H9 (cell line): ENCODE measurements around the gene TRIM26. TPM values are rescaled to one million over a fixed set of nuclear protein-coding genes. Genes with fewer than 3 reads are reported as not detected.

Source experiments
- DNase-seq: peaks from one replicate; pipeline ENCODE4 v3.0.0-alpha.2; 2017
- H2AFZ ChIP-seq: one replicate; pipeline ENCODE4 v1.6.1; 2013; ENCODE audit warnings: mild to moderate bottlenecking, low read length, control low read depth, moderate library complexity
- H2AK5ac ChIP-seq: 2 replicates; pipeline ENCODE4 v1.6.1; 2013; ENCODE audit warnings: low read length, control low read depth, mixed read lengths; ENCODE audit not compliant: insufficient read length
- H2BK120ac ChIP-seq: one replicate; pipeline ENCODE4 v1.6.1; 2013; ENCODE audit warnings: low read depth, mild to moderate bottlenecking, low read length, control low read depth, inconsistent platforms; ENCODE audit not compliant: poor library complexity, severe bottlenecking
- H2BK12ac ChIP-seq: 2 replicates; pipeline ENCODE4 v1.6.1; 2013; ENCODE audit warnings: low read length, control low read depth, mixed read lengths, low read depth; ENCODE audit not compliant: insufficient read length
- H2BK15ac ChIP-seq: 2 replicates; pipeline ENCODE4 v1.6.1; 2013; ENCODE audit warnings: low read depth, low read length, control low read depth
- H2BK20ac ChIP-seq: one replicate; pipeline ENCODE4 v1.6.1; 2013; ENCODE audit warnings: low read depth, mild to moderate bottlenecking, low read length, control low read depth, inconsistent platforms; ENCODE audit not compliant: poor library complexity, severe bottlenecking
- H2BK5ac ChIP-seq: 2 replicates; pipeline ENCODE4 v1.6.1; 2013; ENCODE audit warnings: low read length, control low read depth, mixed read lengths; ENCODE audit not compliant: insufficient read length
- H3K14ac ChIP-seq: 2 replicates; pipeline ENCODE4 v1.6.1; 2013; ENCODE audit warnings: low read length, control low read depth; ENCODE audit not compliant: insufficient read depth
- H3K18ac ChIP-seq: 2 replicates; pipeline ENCODE4 v1.6.1; 2013; ENCODE audit warnings: low read depth, mild to moderate bottlenecking, mixed read lengths, low read length, control low read depth; ENCODE audit not compliant: insufficient read length
- H3K23ac ChIP-seq: 2 replicates; pipeline ENCODE4 v1.6.1; 2013; ENCODE audit warnings: low read length, control low read depth, mixed read lengths, low read depth; ENCODE audit not compliant: insufficient read length
- H3K23me2 ChIP-seq: 2 replicates; pipeline ENCODE4 v1.6.1; 2013; ENCODE audit warnings: low read depth, mild to moderate bottlenecking, mixed read lengths, low read length, control low read depth; ENCODE audit not compliant: insufficient read length, poor library complexity, severe bottlenecking
- H3K27ac ChIP-seq: 2 replicates; pipeline ENCODE4 v1.5.1; 2013; ENCODE audit warnings: low read length, control low read depth, mixed read lengths, low read depth; ENCODE audit not compliant: insufficient read length
- H3K27me3 ChIP-seq: 2 replicates; pipeline ENCODE4 v1.6.1; 2013; ENCODE audit warnings: low read length, control low read depth, inconsistent platforms; ENCODE audit not compliant: insufficient read depth
- H3K4ac ChIP-seq: 2 replicates; pipeline ENCODE4 v1.6.1; 2013; ENCODE audit warnings: low read depth, mild to moderate bottlenecking, control low read depth, inconsistent platforms, low read length, moderate library complexity
- H3K4me1 ChIP-seq: 2 replicates; pipeline ENCODE4 v1.6.1; 2013; ENCODE audit warnings: low read length, control low read depth, inconsistent platforms; ENCODE audit not compliant: insufficient read depth
- H3K4me2 ChIP-seq: 2 replicates; pipeline ENCODE4 v1.6.1; 2013; ENCODE audit warnings: low read length, control low read depth, mixed read lengths; ENCODE audit not compliant: insufficient read length, insufficient read depth
- H3K56ac ChIP-seq: 2 replicates; pipeline ENCODE4 v1.6.1; 2013; ENCODE audit warnings: low read depth, mild to moderate bottlenecking, mixed read lengths, low read length, control low read depth; ENCODE audit not compliant: insufficient read length
- H3K79me1 ChIP-seq: 2 replicates; pipeline ENCODE4 v1.6.1; 2013; ENCODE audit warnings: low read depth, mild to moderate bottlenecking, moderate library complexity, low read length, control low read depth, inconsistent platforms; ENCODE audit not compliant: insufficient read depth, poor library complexity, severe bottlenecking
- H3K79me2 ChIP-seq: 2 replicates; pipeline ENCODE4 v1.6.1; 2013; ENCODE audit warnings: low read length, control low read depth, inconsistent platforms; ENCODE audit not compliant: insufficient read depth
- H3K9ac ChIP-seq: 2 replicates; pipeline ENCODE4 v1.6.1; 2013; ENCODE audit warnings: low read length, control low read depth, mixed read lengths; ENCODE audit not compliant: insufficient read length; ENCODE audit errors: extremely low read depth
- H3K9me3 ChIP-seq: one replicate; pipeline ENCODE4 v1.6.1; 2013; ENCODE audit warnings: low read depth, low read length, inconsistent platforms; ENCODE audit not compliant: control insufficient read depth
- H3T11ph ChIP-seq: one replicate; pipeline ENCODE4 v1.6.1; 2013; ENCODE audit warnings: mild to moderate bottlenecking, low read length, control low read depth, inconsistent platforms
- H4K20me1 ChIP-seq: one replicate; pipeline ENCODE4 v1.6.1; 2013; ENCODE audit not compliant: control insufficient read depth, insufficient read length, insufficient read depth
- H4K5ac ChIP-seq: 2 replicates; pipeline ENCODE4 v1.6.1; 2013; ENCODE audit warnings: low read depth, mild to moderate bottlenecking, mixed read lengths, low read length, control low read depth; ENCODE audit not compliant: insufficient read length
- H4K8ac ChIP-seq: replicated peaks from 2 replicates; pipeline ENCODE4 v1.6.1; 2013; ENCODE audit warnings: low read length, control low read depth, mixed read lengths, low read depth; ENCODE audit not compliant: insufficient read length
- H4K91ac ChIP-seq: 2 replicates; pipeline ENCODE4 v1.6.1; 2013; ENCODE audit warnings: low read depth, mild to moderate bottlenecking, moderate library complexity, mixed read lengths, low read length, control low read depth; ENCODE audit not compliant: insufficient read length
- H3K27ac Mint-ChIP-seq, 3 experiments: 2 replicates in 2 of 3; 3 replicates in 1 of 3; pipeline ENCODE4 v1.8.0; 2020 to 2021; ENCODE audit warnings: mixed read lengths in 3 of 3, mild to moderate bottlenecking in 1 of 3, moderate library complexity in 1 of 3
- H3K27me3 Mint-ChIP-seq: 2 replicates; pipeline ENCODE4 v1.8.0; 2021; ENCODE audit warnings: low read depth, mild to moderate bottlenecking, moderate library complexity, mixed read lengths
- H3K36me3 Mint-ChIP-seq, 3 experiments: 2 replicates in 2 of 3; 3 replicates in 1 of 3; pipeline ENCODE4 v1.8.0; 2020 to 2021; ENCODE audit warnings: low read depth in 3 of 3, mixed read lengths in 3 of 3; ENCODE audit not compliant: insufficient read depth in 1 of 3
- H3K4me1 Mint-ChIP-seq, 2 experiments: 2 replicates each; pipeline ENCODE4 v1.8.0; 2020; ENCODE audit warnings: mixed read lengths in 2 of 2
- H3K4me3 Mint-ChIP-seq, 2 experiments: 2 replicates in 1 of 2; 3 replicates in 1 of 2; pipeline ENCODE4 v1.8.0; 2020 to 2021; ENCODE audit warnings: mild to moderate bottlenecking in 2 of 2, mixed read lengths in 2 of 2, moderate library complexity in 1 of 2
- H3K9me3 Mint-ChIP-seq, 2 experiments: 2 replicates in 1 of 2; 3 replicates in 1 of 2; pipeline ENCODE4 v1.8.0; 2020; ENCODE audit warnings: mild to moderate bottlenecking in 2 of 2, mixed read lengths in 2 of 2, moderate library complexity in 1 of 2
- CTCF ChIP-seq: fragments of 200-600 bp; sonication (generic); conservative IDR thresholded peaks from 3 replicates; pipeline ENCODE4 v1.8.0; 2021; ENCODE audit warnings: antibody characterized with exemption, mild to moderate bottlenecking
- WGBS: extraction: QIAGEN DNeasy Blood & Tissue Kit; methylation state at CpG from one replicate; pipeline ENCODE4 v1.1.7; 2013; ENCODE audit warnings: missing lambda C conversion rate, low lambda C conversion rate, mixed read lengths; ENCODE audit not compliant: insufficient read length; ENCODE audit errors: extremely low coverage; 5-methylcytosine and 5-hydroxymethylcytosine counted together
- total RNA-seq: library from RNA; stranded (reverse); gene quantifications from 2 replicates; pipeline ENCODE4 v1.2.1, GENCODE V29; 2021

Gene TRIM26
- total RNA-seq, 1 experiment from 2014 or later: 35.8 TPM

DNA sequence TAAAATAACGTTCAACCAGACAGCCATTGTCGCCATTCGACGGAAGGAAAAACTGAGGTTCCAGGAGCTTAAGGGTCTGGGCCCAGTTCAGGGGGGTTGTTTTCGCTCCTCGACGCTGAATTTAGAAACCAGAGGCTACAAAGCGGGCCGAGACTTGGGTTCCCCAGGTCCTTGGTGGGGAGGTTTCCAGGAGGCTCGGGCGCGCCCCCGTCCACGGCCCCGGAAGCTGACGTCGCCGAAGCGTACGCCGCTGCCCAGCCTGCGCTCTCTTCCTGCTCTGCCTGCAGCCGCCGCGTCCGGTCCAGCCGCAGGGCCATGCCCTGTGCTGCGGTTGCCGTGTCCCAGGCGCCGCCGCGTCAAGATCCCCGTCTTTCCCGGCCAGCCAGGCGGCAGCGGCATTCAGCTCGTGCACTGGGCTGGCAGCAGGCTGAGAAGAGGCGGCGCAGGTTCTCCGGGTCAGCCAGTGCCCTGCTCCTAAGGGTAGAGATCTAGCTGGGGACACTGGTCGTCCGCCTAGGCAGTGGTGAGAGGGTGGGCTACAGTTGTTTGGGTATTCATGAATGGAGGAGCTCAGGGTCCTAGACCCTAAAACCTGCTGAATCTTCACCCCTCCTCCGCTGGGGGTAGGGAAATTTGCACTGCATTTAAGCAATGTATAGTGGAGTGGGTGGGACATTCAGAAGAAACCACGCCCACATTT, 901 bp upstream of the TRIM26 start:
- H2BK15ac ChIP-seq: no peak overlapping the region
- peaks cover 12% of the 10 kb centered on the region for H3K23me2 ChIP-seq
- no peaks in the 10 kb centered on the region for H4K20me1 ChIP-seq
- H2BK120ac ChIP-seq: no peak overlapping the region
- no peak overlapping the region for H3K56ac ChIP-seq
- H3K18ac ChIP-seq: peak overlapping the region; percentile 64
- H3K79me2 ChIP-seq: peaks cover 6% of the 10 kb centered on the region; the same call in 1 of the 2 replicates
- no peak overlapping the region for H4K91ac ChIP-seq
- H3K9me3 ChIP-seq: no peaks in the 10 kb centered on the region
- no peaks in the 10 kb centered on the region for H3K27me3 ChIP-seq
- peak overlapping the region; percentile 82 for H3K14ac ChIP-seq
- H3K27ac Mint-ChIP-seq: peak overlapping the region in 1 of 3 experiments; percentile 99; a peak in 3 of 7 replicates
- H3K4me1 Mint-ChIP-seq: peaks cover 29 to 33% of the 10 kb centered on the region in 2 experiments
- no peaks in the 10 kb centered on the region; a peak in 1 of 5 replicates for H3K9me3 Mint-ChIP-seq
- no peak overlapping the region for H2BK5ac ChIP-seq
- peaks cover 5% of the 10 kb centered on the region; the same call in 1 of the 2 replicates for H3K4me1 ChIP-seq
- peaks cover 10% of the 10 kb centered on the region for H3K27me3 Mint-ChIP-seq
- no peak overlapping the region for H2BK12ac ChIP-seq
- H2AK5ac ChIP-seq: no peak overlapping the region
- no peak overlapping the region for H3K27ac ChIP-seq
- peak overlapping the region; percentile 65 for H3K4me2 ChIP-seq
- H2BK20ac ChIP-seq: no peak overlapping the region
- no peak overlapping the region for H4K8ac ChIP-seq
- no peak overlapping the region for H4K5ac ChIP-seq
- H3K36me3 Mint-ChIP-seq: peaks cover 0 to 2% (median 0%) of the 10 kb centered on the region in 3 experiments; a peak in 3 of 7 replicates
- no peak for TF ChIP-seq CTCF
- no peak overlapping the region for H3K23ac ChIP-seq
- peak overlapping the region; percentile 46 for H3K9ac ChIP-seq
- peaks cover 4% of the 10 kb centered on the region for H3K79me1 ChIP-seq
- H3K4me3 Mint-ChIP-seq: peak overlapping the region; percentile 91 to 96
- no peak overlapping the region for H3T11ph ChIP-seq
- peak; percentile 79 for DNase-seq
- no peak overlapping the region for H3K4ac ChIP-seq
- H2AFZ ChIP-seq: no peak overlapping the region
- WGBS: no CpG with 5 or more reads among the region's 45 CpGs
